T-helper 2 cell treated with Interferon-gamma antibody and Interleukin-4, amounts not matched to agents 100 ng/mL and 5 ng/mL, for 36 hours (primary cell): ENCODE data around the gene CALN1. TPM values are rescaled to one million over a fixed set of nuclear protein-coding genes. Genes with fewer than 3 reads are reported as not detected.

Experiments used
- intact Hi-C: fragments of 100-400 bp; cut with micrococcal nuclease; formaldehyde crosslinking; loops from one replicate; pipeline ENCODE4 v1.15.1; 2023
- total RNA-seq: library from RNA; stranded (reverse); gene quantifications from 2 replicates; pipeline ENCODE4 v1.2.3, GENCODE V29; 2022

CALN1 gene
- total RNA-seq, 1 donor from 2014 or later, result not detected

DNA sequence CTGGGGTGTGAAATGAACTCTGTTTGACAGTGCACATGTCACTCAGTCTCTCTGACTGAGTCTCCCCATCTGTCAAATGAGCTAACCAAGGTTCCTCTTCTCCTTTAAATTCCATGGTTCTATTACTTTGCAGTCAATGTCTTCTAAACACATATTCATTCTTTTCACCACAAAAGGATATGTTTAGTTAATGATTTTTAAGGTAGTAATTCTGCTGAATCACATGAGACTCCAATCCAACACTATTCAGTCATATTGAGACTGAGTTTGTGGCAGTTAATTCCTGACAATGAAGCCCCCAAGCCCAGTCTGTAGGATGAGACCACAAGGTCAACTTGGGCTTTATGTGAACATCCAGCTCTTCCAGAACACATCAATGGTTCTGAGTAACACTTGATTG, 85.3 kb downstream of the CALN1 start:
- intact Hi-C loops, result no loop called here

GRCh38 chr7:72326365-72326764, 85.8 kb downstream of the CALN1 start:
- intact Hi-C loops, result no loop called here

DNA sequence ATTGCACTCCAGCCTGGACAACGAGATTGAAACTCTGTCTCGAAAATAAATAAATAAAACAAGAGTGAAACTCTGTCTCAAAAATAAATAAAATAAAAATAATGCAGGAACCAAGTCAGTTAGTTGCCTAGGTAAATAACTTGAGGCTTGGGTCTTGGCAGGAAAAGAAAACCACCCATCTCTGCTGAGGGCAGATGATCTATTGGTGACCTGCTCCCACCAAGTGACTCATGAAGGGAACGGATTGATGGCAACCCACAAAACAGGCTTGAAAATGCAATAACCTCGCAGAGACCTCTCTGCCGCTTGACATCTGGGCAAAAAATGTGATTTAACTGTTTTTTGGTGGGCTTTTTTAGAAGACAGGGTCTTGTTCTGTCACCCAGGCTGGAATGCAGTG, 86.6 kb downstream of the CALN1 start:
- intact Hi-C loops, result no loop called here

DNA sequence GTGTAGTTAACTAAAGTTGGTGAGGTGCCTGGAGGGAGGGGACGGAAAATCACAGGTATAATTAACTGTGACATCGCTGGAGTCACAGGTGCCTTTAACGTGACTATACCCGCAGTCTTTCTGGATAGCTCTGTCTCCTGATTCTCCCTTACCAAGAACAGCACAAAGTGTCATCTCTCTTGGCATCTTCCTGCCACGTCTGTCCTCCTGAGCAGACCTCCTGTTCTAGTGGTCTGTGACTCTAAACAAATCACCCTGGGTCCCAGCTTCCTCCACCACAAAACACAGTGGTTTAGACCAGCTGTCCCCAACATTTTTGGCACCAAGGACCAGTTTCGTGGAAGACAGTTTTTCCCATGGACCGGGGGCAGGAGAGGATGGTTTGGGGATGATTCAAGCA, 90.5 kb downstream of the CALN1 start:
- intact Hi-C loops, result no loop called here

- intact Hi-C loops, result no loop called here
These were observed 91.1 kb downstream of the CALN1 start for GRCh38 chr7:72321081-72321480.

DNA sequence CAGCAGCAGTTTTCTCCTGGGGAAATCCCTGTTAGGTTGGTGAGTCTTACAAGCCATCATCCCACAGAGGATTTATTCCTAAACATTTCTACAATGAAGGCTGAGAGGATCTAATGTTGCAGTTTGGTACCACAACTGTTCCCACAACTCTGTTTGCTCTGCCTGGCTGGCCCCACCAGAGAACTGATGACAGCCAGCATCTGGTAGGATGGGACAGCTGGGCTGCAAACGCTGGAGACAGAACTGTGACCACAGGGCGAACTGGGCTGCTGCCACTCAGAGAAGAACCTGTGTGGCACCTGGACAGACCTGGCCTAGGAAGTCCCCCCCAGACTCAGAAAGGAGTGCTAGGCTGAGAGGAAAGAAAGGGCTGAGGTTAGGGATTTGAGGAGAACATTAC, 94.8 kb downstream of the CALN1 start:
- intact Hi-C loops, result no loop called here

- intact Hi-C loops, result no loop called here
These were observed 96.0 kb downstream of the CALN1 start for GRCh38 chr7:72316148-72316547.

DNA sequence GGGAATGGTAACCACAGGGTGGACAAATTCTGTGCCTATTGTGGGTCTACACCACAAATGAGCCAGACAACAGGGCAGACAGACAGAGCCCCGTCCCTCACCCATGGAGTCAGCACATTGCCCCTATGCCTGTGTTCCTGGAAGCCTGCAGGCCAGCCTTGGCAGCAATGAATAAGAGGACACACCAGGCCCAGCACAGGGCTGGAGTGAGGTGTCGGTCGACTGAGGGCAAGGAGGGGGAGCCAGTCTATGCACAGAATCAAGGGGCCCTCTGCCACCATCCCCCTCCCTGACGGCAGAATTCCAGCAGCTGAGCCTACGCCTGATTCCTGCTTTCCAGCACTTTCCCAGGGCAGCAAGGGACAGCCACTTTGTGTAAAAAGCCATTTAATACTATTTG, 98.2 kb downstream of the CALN1 start:
- intact Hi-C loops, result no loop called here

DNA sequence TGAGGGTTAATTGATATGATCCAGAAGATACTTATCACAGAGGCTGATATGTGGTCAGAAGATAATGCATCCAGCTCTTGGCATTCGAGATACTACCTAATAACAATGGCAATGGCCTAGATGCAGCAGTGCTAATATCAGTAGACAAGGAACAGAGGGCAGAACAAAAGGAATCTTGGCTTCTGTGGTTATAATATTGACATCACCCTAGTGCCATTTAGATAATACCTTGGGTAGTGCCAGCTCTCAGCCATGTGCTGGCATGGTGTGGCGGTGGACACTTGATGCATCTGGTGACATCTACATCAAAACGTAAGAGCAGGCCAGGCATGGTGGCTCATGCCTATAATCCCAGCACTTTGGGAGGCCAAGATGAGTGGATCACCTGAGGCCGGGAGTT, 101.8 kb downstream of the CALN1 start:
- intact Hi-C loops, result no loop called here

- intact Hi-C loops, result no loop called here
These were observed 102.7 kb downstream of the CALN1 start for GRCh38 chr7:72309476-72309875.

GRCh38 chr7:72308986-72309385, 103.2 kb downstream of the CALN1 start:
- intact Hi-C loops, result no loop called here

GRCh38 chr7:72307566-72307965, 104.6 kb downstream of the CALN1 start:
- intact Hi-C loops, result no loop called here

- intact Hi-C loops, result no loop called here
These were observed 113.2 kb downstream of the CALN1 start for GRCh38 chr7:72298912-72299311.

DNA sequence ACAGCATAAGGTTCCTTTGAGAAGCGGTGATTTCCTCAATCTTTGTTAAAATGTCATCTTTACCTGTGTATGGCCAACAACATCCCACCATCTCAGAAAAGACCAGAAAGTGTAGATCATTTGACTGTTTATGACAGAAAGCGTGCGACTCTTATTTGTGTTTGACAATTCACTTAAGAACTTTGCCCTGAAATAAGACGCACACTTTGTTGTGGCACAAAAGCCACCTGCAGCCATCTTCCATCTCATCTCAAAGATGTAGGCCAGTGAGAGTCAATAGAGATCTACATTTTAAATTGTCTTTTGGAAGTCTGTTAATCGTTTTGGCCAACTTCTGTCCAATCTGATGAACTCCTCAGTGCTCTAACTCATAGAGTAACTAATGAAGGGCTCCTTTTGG, 114.0 kb downstream of the CALN1 start:
- intact Hi-C loops, result no loop called here

DNA sequence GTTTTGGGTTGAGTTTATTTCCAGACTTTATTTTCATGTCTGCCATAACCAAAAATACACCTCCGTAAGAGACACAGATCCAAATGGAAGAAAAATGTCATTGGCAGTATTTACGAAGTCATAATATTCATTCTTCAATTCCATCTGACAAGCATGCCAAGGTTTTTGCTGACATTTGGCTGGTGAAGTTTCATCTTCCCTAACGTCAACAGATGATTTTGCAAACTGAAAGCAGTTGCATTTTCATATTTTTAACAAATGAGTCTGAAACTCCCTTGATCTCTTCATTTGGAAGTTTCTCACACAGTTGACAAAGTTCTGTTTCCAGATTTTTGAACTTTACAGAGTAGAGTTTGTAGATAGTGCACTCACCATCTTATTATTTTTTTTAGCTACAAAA, 114.5 kb downstream of the CALN1 start:
- intact Hi-C loops, result no loop called here

GRCh38 chr7:72292794-72293193, 119.3 kb downstream of the CALN1 start:
- intact Hi-C loops, result no loop called here

GRCh38 chr7:72292118-72292517, 120.0 kb downstream of the CALN1 start:
- intact Hi-C loops, result no loop called here

DNA sequence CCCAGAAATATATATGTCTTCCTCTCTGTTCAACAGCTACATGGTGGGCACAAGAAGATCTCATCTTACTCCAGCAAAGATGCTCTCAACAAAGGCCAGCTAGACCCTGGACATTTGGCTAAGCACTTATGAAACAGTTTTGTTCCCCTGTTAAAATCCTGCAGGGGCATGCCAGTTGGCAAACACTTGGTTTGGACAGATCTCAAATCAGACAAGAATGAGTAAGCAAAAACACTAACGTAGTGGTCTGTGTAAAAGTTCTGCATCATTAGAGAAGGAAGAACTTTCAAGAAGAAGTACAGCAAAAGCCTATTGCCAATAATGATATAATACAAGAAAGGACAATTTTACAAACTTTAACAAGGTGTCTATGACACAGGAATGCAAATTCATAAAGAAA, 125.6 kb downstream of the CALN1 start:
- intact Hi-C loops, result no loop called here

GRCh38 chr7:72283309-72283708, 128.8 kb downstream of the CALN1 start:
- intact Hi-C loops, result no loop called here

- intact Hi-C loops, result no loop called here
These were observed 130.8 kb downstream of the CALN1 start for GRCh38 chr7:72281308-72281707.

DNA sequence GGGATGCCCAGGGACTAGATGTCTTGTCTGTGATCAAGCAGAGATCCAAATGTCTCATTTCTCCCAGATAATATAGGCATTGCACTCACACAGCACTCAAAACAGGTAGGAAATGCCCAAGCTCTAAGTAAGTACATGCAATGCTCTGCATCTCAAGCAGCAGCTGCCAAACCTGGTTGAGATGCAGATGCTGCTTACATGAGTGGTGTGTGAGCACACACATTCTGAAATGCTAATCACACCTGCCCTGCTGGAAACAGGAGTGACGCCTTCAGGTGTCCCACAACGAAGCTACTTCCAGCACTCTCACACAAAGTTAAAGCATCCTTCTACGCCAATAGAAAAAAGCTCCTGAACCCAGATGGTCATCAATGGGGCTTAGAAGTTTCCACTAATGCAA, 132.9 kb downstream of the CALN1 start:
- intact Hi-C loops, result no loop called here

- intact Hi-C loops, result no loop called here
These were observed 133.6 kb downstream of the CALN1 start for GRCh38 chr7:72278550-72278949.

GRCh38 chr7:72275382-72276070, 136.6 kb downstream of the CALN1 start:
- intact Hi-C loops, result no loop called here

DNA sequence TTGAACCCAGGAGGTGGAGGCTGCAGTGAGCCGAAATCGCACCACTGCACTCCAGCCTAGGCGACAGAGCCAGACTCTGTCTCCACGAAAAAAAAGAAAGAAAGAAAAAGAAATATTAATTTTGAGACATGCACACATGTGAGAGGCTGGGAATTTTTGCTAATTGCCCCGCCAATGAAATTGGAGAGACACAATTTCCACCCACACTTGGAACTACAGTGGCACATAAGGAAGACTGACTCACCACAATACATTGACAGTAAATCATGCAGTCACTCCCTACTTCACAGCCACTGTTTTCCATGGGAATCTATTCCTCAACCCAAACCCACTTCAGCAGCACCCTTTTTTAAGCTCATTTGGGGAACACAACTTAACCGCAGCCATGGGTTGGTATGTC, 139.7 kb downstream of the CALN1 start:
- intact Hi-C loops, result no loop called here
